ENCODE measurements around the gene WDR74.

DNA sequence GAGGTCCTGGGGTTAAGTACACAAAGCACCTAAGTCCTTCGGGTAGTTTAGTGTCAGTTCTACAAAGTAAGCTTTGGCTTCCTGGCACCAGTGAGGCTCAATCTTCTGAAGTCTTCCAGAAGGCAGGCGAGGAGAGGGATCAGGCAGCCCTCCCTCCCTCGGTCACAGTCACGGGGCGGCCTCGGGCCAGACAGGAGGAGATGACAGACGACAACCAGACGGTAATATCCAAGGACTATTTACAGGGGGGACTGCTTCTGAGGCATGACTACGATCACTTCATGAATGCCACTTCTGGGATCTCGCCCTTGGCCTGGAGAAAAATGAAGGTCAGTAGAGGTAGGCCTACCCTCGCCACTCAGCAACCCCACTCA, 47.2 kb downstream of the WDR74 start:
- no peak for TF ChIP-seq ZNF232 (CRISPR knock-in tag; IDR thresholded peaks at IDR 0.05)
- TF ChIP-seq, protein P1, sequence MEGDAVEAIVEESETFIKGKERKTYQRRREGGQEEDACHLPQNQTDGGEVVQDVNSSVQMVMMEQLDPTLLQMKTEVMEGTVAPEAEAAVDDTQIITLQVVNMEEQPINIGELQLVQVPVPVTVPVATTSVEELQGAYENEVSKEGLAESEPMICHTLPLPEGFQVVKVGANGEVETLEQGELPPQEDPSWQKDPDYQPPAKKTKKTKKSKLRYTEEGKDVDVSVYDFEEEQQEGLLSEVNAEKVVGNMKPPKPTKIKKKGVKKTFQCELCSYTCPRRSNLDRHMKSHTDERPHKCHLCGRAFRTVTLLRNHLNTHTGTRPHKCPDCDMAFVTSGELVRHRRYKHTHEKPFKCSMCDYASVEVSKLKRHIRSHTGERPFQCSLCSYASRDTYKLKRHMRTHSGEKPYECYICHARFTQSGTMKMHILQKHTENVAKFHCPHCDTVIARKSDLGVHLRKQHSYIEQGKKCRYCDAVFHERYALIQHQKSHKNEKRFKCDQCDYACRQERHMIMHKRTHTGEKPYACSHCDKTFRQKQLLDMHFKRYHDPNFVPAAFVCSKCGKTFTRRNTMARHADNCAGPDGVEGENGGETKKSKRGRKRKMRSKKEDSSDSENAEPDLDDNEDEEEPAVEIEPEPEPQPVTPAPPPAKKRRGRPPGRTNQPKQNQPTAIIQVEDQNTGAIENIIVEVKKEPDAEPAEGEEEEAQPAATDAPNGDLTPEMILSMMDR (IDR thresholded peaks at IDR 0.05), result no peak
- TF ChIP-seq RELA (CRISPR knock-in tag; IDR thresholded peaks at IDR 0.05; ENCODE audit: borderline replicate concordance), result no peak
- TF ChIP-seq NFYB (CRISPR knock-in tag; conservative IDR thresholded peaks at IDR 0.05; ENCODE audit: low read depth), result no peak
- TF ChIP-seq, protein P2, sequence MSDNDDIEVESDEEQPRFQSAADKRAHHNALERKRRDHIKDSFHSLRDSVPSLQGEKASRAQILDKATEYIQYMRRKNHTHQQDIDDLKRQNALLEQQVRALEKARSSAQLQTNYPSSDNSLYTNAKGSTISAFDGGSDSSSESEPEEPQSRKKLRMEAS (CRISPR knock-in tag; IDR thresholded peaks at IDR 0.05), result no peak
- no peak for TF ChIP-seq GTF2I (CRISPR knock-in tag; conservative IDR thresholded peaks at IDR 0.05)
- TF ChIP-seq, protein P3, sequence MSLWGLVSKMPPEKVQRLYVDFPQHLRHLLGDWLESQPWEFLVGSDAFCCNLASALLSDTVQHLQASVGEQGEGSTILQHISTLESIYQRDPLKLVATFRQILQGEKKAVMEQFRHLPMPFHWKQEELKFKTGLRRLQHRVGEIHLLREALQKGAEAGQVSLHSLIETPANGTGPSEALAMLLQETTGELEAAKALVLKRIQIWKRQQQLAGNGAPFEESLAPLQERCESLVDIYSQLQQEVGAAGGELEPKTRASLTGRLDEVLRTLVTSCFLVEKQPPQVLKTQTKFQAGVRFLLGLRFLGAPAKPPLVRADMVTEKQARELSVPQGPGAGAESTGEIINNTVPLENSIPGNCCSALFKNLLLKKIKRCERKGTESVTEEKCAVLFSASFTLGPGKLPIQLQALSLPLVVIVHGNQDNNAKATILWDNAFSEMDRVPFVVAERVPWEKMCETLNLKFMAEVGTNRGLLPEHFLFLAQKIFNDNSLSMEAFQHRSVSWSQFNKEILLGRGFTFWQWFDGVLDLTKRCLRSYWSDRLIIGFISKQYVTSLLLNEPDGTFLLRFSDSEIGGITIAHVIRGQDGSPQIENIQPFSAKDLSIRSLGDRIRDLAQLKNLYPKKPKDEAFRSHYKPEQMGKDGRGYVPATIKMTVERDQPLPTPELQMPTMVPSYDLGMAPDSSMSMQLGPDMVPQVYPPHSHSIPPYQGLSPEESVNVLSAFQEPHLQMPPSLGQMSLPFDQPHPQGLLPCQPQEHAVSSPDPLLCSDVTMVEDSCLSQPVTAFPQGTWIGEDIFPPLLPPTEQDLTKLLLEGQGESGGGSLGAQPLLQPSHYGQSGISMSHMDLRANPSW (CRISPR knock-in tag; conservative IDR thresholded peaks at IDR 0.05; ENCODE audit: low read depth), result no peak
- TF ChIP-seq JUN (CRISPR knock-in tag; IDR thresholded peaks at IDR 0.05), result no peak
- no peak for TF ChIP-seq CREB1 (CRISPR knock-in tag; IDR thresholded peaks at IDR 0.05)
- no peak for TF ChIP-seq SOX15 (CRISPR knock-in tag; IDR thresholded peaks at IDR 0.05)
- TF ChIP-seq TEAD1 (CRISPR knock-in tag; IDR thresholded peaks at IDR 0.05), result no peak
- TF ChIP-seq, protein P4, sequence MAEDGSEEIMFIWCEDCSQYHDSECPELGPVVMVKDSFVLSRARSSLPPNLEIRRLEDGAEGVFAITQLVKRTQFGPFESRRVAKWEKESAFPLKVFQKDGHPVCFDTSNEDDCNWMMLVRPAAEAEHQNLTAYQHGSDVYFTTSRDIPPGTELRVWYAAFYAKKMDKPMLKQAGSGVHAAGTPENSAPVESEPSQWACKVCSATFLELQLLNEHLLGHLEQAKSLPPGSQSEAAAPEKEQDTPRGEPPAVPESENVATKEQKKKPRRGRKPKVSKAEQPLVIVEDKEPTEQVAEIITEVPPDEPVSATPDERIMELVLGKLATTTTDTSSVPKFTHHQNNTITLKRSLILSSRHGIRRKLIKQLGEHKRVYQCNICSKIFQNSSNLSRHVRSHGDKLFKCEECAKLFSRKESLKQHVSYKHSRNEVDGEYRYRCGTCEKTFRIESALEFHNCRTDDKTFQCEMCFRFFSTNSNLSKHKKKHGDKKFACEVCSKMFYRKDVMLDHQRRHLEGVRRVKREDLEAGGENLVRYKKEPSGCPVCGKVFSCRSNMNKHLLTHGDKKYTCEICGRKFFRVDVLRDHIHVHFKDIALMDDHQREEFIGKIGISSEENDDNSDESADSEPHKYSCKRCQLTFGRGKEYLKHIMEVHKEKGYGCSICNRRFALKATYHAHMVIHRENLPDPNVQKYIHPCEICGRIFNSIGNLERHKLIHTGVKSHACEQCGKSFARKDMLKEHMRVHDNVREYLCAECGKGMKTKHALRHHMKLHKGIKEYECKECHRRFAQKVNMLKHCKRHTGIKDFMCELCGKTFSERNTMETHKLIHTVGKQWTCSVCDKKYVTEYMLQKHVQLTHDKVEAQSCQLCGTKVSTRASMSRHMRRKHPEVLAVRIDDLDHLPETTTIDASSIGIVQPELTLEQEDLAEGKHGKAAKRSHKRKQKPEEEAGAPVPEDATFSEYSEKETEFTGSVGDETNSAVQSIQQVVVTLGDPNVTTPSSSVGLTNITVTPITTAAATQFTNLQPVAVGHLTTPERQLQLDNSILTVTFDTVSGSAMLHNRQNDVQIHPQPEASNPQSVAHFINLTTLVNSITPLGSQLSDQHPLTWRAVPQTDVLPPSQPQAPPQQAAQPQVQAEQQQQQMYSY (CRISPR knock-in tag; IDR thresholded peaks at IDR 0.05), result no peak

Measured in WTC11 (cell line).